Fibroblast of villous mesenchyme (primary cell): Measurements from ENCODE around the gene SLC41A3. TPM values are rescaled to one million over a fixed set of nuclear protein-coding genes. Genes with fewer than 3 reads are reported as not detected.
"Not testable (repeated sequence)": the region's sequence is repeated elsewhere in the genome, so short reads cannot be mapped to it uniquely, and the experiment has no call there.

Experiments used
- DNase-seq: peaks from one replicate; pipeline ENCODE4 v3.0.0-alpha.2; 2010; ENCODE audit warnings: low read depth
- H3K4me3 ChIP-seq: 2 replicates; pipeline ENCODE4 v1.5.1; 2011; ENCODE audit warnings: low read depth, mild to moderate bottlenecking, low read length
- total RNA-seq: library from RNA; depleted of rRNA; stranded (reverse); fragments of >200 nt; gene quantifications from 2 replicates; pipeline ENCODE4 v1.2.3, GENCODE V29; 2012
- TF ChIP-seq, protein P1 (sequence below): IDR thresholded peaks from 2 replicates; pipeline ENCODE4 v1.5.1; 2012; ENCODE audit warnings: low read depth, mild to moderate bottlenecking, low read length; ENCODE audit not compliant: insufficient read depth

SLC41A3 gene
- total RNA-seq, 1 donor, result 36.7 TPM

GRCh38 chr3:126050626-126051025 lies 33.3 kb downstream of the SLC41A3 start:
- H3K4me3 ChIP-seq, result no peak overlapping the region
- DNase-seq, result no peak
- TF ChIP-seq, protein P1, sequence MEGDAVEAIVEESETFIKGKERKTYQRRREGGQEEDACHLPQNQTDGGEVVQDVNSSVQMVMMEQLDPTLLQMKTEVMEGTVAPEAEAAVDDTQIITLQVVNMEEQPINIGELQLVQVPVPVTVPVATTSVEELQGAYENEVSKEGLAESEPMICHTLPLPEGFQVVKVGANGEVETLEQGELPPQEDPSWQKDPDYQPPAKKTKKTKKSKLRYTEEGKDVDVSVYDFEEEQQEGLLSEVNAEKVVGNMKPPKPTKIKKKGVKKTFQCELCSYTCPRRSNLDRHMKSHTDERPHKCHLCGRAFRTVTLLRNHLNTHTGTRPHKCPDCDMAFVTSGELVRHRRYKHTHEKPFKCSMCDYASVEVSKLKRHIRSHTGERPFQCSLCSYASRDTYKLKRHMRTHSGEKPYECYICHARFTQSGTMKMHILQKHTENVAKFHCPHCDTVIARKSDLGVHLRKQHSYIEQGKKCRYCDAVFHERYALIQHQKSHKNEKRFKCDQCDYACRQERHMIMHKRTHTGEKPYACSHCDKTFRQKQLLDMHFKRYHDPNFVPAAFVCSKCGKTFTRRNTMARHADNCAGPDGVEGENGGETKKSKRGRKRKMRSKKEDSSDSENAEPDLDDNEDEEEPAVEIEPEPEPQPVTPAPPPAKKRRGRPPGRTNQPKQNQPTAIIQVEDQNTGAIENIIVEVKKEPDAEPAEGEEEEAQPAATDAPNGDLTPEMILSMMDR, result no peak

DNA sequence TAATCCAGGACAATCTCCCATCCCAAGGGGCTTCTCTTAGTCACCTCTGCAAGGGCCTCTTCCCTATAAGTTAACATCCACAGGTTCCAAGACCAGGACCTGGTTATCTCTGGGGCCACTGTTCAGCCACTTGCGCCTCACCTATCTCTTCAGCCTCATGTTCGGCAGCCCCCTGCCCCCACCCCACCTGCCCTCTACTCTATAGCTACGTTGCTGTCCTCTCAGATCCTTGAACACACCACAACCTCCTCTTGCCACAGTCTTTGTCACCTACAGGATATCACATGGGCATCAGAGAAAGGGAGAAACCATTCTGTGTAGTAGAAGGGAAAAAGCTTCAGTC lies 33.9 kb downstream of the SLC41A3 start:
- no peak overlapping the region for H3K4me3 ChIP-seq
- DNase-seq, result no peak
- TF ChIP-seq, protein P1, result no peak

DNA sequence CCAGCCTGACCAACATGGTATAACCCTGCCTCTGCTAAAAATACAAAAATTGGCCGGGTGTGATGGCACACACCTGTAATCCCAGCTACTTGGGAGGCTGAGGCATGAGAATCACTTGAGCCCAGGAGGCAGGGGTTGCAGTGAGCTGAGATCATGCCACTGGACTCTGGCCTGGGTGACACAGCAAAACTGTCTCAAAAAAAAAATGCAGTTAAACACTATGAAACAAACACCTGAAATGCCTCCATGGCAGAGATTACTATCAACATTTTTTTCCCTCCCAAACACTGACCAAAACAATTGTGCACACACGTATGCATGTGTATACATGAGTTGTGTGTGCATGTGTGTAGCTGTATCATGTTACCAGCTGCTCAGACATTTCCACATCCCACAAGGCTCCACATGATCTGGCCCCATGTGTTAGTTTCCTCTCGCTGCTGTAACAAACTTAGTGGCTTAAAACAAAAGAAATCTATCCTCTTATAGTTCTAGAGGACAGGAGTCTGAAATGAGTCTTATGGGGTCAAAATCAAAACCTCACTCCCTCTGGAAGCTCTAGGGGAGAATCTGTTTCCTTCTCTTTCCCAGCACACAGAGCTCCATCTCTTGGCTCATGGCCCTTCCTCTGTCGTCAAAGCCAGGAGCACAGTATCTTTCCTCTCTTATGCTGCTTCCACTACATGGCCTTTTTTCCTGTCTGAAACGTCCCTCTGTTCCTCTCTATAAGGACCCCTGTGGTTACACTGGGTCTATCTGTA lies 34.5 kb downstream of the SLC41A3 start:
- TF ChIP-seq, protein P1, result no peak
- H3K4me3 ChIP-seq, result no peak overlapping the region
- DNase-seq, result no peak

GRCh38 chr3:126040386-126040785 lies 43.5 kb downstream of the SLC41A3 start:
- no peak for DNase-seq
- TF ChIP-seq, protein P1, result no peak
- H3K4me3 ChIP-seq, result no peak overlapping the region

DNA sequence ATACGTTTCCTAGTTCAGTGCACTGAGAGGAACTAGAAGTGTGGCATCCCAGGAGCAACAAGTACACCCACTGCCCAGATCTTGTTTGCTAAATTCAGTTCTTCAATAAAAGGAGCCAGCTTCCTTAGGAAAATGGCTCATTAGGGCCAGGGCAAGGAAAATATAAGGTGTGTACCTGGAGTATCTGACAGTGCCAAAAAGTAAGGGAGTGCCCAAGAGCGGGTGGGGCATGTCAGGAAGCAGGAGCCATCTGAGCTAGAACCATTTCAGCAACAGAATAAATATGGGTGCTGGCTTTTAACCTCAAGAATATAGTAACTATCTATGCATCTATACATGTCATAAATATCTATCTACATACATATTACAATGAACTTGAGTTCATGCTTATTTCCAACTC lies 44.1 kb downstream of the SLC41A3 start:
- TF ChIP-seq, protein P1, result no peak
- no peak overlapping the region for H3K4me3 ChIP-seq
- DNase-seq, result no peak

GRCh38 chr3:126038791-126039190 lies 45.1 kb downstream of the SLC41A3 start:
- not testable (repeated sequence) for DNase-seq, H3K4me3 ChIP-seq

DNA sequence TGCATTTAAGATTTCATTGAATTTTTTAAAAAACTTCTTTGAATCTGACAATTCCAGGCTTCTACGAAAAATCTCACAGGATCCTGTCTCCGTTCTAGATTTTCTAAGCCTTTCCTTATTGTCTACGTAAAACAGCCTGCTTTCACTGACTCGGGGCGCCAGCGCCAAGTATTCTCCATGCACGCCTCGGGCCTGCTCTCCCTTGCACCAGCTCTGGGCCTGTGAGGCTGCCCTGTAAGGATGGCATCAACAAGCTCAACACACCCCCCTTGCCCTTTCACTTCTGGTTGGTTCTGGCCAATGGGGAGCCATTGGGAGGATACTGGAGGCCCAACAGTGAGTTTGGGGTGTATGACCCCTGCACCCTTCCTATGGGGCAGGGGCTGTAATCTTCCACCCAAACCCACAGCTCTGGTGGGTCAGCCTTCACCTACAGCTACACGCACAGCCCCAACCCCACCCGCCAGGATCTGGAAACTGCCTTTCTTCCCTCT lies 47.8 kb downstream of the SLC41A3 start:
- TF ChIP-seq, protein P1, result no peak
- H3K4me3 ChIP-seq, result no peak overlapping the region
- DNase-seq, result no peak
